ENCODE measurements around the gene UGT1A9.
A peak's percentile ranks its signal among the peaks of the same experiment; 100 is the strongest.

The UGT1A9 gene

DNA sequence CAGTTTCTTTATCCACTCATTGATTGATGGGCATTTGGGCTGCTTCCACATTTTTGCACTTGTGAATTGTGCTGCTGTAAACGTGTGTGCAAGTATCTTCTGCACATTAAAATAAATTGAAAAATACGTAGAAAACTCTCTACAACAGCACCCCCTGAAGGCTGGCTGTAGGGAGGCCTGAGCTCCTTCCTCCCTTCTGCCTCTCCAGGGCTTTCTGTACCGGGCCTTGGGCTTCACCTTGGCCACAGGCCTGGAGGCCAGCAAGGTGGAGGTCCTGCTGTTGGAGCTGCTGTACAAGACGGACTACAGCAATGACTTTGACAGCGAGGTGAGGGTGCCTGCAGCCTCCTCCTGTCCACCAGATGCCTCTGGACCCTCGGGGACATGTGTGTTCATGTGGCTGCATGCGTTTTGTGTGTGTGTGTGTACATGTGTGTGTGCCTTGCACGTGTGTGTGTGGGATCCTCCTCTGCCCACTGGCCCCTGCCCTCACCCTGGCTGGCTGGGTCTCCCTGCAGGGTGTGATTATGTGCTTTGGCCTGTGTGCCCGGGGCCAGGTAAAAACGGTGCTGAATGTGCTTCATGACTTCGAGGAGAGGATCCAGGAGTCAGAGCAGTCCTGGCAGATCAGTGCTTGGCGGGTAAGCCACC, 135.6 kb downstream of the UGT1A9 start:
- H3K4me3 ChIP-seq (ENCODE audit: control insufficient read depth, low read depth, low read length): no peak overlapping the region
- DNase-seq (ENCODE audit: low read depth): no peak
- TF ChIP-seq, protein P1, sequence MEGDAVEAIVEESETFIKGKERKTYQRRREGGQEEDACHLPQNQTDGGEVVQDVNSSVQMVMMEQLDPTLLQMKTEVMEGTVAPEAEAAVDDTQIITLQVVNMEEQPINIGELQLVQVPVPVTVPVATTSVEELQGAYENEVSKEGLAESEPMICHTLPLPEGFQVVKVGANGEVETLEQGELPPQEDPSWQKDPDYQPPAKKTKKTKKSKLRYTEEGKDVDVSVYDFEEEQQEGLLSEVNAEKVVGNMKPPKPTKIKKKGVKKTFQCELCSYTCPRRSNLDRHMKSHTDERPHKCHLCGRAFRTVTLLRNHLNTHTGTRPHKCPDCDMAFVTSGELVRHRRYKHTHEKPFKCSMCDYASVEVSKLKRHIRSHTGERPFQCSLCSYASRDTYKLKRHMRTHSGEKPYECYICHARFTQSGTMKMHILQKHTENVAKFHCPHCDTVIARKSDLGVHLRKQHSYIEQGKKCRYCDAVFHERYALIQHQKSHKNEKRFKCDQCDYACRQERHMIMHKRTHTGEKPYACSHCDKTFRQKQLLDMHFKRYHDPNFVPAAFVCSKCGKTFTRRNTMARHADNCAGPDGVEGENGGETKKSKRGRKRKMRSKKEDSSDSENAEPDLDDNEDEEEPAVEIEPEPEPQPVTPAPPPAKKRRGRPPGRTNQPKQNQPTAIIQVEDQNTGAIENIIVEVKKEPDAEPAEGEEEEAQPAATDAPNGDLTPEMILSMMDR (conservative IDR thresholded peaks at IDR 0.05; ENCODE audit: control insufficient read depth, insufficient read depth, low read depth, low read length): peak; percentile 11

DNA sequence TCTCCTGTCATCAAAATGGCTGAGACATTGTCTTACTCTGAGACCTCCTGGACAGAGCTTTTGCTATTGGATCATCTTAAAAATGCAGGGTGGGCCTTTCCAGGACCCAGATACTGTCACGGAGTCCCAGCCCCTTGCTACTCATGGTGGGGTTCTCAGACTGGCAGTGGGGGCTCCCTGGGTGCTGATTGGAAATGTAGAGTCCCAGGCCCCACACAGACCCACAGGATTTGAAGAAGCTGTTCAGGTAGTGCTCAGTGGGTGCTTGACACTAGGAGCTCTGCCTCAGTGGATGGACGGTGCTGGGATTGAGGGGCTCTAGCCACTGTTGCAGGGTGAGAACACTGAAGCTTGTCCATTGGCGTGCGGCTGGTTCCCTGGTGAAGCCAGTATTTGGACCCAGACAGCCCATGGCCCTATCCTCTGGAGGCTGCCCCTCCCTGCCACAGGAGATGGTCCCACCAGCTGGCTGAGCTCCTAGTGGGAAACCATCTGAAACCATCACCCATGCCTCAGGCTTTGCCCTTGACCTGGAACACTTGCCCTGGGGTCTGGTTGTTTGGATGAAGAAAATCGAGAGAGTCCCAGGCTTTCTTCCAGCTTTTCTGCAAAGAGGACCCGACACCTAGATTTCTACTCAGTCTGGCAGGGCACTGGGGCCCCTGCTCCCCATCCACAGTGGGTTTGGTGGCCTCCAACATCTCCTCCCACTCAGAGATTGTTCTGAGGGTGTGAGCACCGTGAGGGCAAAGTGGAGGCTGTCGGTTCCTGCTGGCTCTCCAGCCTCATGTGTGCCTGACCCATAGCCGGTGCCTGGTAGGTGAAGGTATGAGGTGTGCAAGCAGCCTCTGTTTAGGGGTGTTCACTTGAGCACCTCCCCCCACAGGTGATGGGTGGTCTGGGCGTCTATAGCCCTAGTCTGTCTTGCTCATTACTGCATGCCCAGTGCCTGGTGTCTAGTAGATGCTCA, 136.6 kb downstream of the UGT1A9 start:
- TF ChIP-seq, protein P1 (conservative IDR thresholded peaks at IDR 0.05; ENCODE audit: control insufficient read depth, insufficient read depth, low read depth, low read length): no peak
- no peak overlapping the region for H3K4me3 ChIP-seq (ENCODE audit: control insufficient read depth, low read depth, low read length)
- DNase-seq (ENCODE audit: low read depth): no peak

DNA sequence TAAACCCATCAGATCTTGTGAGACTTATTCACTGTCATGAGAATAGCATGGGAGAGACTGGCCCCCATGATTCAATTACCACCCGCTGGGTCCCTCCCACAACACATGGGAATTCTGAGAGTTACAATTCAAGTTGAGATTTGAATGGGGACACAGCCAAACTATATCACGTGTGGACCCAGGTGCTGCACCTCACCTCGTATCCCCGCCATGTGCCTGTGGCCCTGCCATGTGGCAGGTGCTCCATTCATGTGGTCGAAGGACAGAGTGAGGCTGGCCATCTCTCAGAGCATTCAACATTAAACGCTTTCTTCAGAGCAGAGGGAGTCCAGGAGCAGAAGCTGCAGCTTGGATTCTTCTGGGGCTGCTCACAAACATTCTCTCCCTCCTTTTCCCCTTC, 138.7 kb downstream of the UGT1A9 start:
- H3K4me3 ChIP-seq (ENCODE audit: control insufficient read depth, low read depth, low read length): no peak overlapping the region
- no peak for DNase-seq (ENCODE audit: low read depth)
- TF ChIP-seq, protein P1 (conservative IDR thresholded peaks at IDR 0.05; ENCODE audit: control insufficient read depth, insufficient read depth, low read depth, low read length): no peak

DNA sequence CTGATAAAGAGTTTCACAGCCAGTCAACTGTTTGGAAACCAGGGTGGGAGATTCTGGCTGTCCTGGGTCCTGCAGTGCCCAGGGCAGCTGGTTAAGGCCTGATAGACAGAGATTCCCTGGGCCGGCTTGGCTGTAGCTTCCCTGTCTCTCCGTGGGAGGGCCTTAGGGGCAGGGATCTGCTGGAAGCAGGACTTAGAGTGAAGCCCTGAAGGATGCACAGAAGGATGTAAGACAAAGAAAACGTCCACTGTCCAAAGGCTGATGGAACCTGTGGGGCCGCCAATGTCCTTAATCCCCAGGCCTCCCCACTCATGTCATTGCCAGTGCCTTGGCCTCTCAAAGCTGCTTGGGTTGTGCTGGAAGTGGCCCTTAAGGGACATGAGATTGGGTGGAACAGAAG, 139.4 kb downstream of the UGT1A9 start:
- no peak for DNase-seq (ENCODE audit: low read depth)
- H3K4me3 ChIP-seq (ENCODE audit: control insufficient read depth, low read depth, low read length): no peak overlapping the region
- TF ChIP-seq, protein P1 (conservative IDR thresholded peaks at IDR 0.05; ENCODE audit: control insufficient read depth, insufficient read depth, low read depth, low read length): no peak

DNA sequence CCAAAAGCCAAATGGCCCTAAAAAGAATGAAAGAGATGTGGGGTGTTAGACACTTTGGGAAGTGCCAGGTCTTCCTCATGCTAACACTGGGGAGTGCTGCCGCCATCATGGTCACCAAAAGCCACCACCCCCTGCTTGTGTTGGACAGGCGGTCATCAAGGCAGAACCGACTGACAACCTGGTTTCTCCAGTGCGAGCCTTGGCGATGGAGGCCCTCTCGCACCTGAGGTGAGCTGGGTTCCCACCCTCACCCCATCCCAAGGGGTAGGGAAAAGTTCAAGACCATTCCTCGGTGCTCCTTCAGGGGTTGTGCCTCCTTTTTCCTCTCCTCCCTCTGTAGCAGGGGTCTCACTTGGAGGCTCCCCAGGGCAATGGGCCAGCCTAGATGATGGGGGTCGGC, 140.0 kb downstream of the UGT1A9 start:
- no peak overlapping the region for H3K4me3 ChIP-seq (ENCODE audit: control insufficient read depth, low read depth, low read length)
- TF ChIP-seq, protein P1 (conservative IDR thresholded peaks at IDR 0.05; ENCODE audit: control insufficient read depth, insufficient read depth, low read depth, low read length): no peak
- no peak for DNase-seq (ENCODE audit: low read depth)

DNA sequence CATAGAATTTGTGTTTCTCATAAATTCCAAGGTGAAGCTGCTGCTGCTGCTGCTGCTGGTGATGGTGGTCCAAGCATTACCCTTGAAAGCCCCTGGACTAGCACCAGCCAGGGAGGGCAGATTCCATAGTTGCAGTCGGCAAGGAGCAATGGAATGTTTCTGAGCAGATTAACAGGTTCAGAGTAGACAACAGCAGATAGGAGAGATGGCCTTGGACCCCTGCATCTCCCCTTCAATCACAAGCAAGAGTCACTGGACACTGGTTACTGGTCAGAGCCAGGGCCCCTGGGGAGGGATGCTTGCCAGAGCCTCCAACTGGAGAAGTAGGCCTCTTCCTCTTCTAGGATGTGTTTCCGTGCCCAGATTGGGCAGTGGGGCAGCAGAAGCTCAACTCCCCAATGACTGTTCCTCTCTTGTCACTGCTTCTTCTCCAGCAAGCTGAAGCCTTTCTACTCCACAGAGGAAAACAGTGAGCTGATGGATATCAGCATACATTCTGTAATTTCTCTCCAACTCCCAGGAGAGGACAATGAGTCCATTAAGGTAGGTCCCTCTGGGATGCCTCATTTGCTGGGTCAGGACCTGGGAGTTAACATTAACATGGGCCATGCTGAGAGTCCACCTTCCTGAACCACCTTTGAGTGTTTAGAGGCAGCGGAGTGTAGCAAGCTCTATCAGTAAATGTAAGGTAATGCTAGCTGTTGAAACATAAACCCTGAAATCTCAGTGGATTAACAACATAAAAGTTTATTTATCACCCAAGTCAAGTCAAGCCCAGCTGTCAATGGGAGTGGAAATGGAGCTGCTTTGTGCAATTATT, 141.7 kb downstream of the UGT1A9 start:
- H3K4me3 ChIP-seq (ENCODE audit: control insufficient read depth, low read depth, low read length): no peak overlapping the region
- no peak for DNase-seq (ENCODE audit: low read depth)
- TF ChIP-seq, protein P1 (conservative IDR thresholded peaks at IDR 0.05; ENCODE audit: control insufficient read depth, insufficient read depth, low read depth, low read length): no peak
